ENCODE measurements around the gene PGD.
"Not testable (repeated sequence)": the region's sequence is repeated elsewhere in the genome, so short reads cannot be mapped to it uniquely, and the experiment has no call there.

PGD gene

GRCh38 chr1:10440305-10440704 lies 41.4 kb downstream of the PGD start:
- no peak for DNase-seq

- no peak for DNase-seq
Observed at GRCh38 chr1:10440794-10441193, 41.9 kb downstream of the PGD start.

GRCh38 chr1:10444248-10444647 lies 45.4 kb downstream of the PGD start:
- DNase-seq, result no peak

GRCh38 chr1:10444795-10445397 lies 46.0 kb downstream of the PGD start:
- DNase-seq, result no peak

GRCh38 chr1:10446790-10447422 lies 48.0 kb downstream of the PGD start:
- no peak for DNase-seq

GRCh38 chr1:10449751-10450150 lies 50.9 kb downstream of the PGD start, which contains the start of gene CORT:
Gene CORT (plus strand): TSS chr1:10450031. CDS start chr1:10450224, 193 bp downstream.
- no peak for DNase-seq

- no peak for DNase-seq
Observed at GRCh38 chr1:10450156-10450814, 51.4 kb downstream of the PGD start.

- no peak for DNase-seq
Observed at GRCh38 chr1:10450836-10451235, 52.0 kb downstream of the PGD start.

- DNase-seq, result no peak
Observed at GRCh38 chr1:10451287-10451686, 52.4 kb downstream of the PGD start.

- no peak for DNase-seq
Observed at GRCh38 chr1:10456048-10456447, 57.2 kb downstream of the PGD start.

- DNase-seq, result no peak
Observed at GRCh38 chr1:10456661-10457060, 57.8 kb downstream of the PGD start.

- DNase-seq, result not testable (repeated sequence)
Observed at GRCh38 chr1:10457462-10457861, 58.6 kb downstream of the PGD start.

- DNase-seq, result no peak
Observed at GRCh38 chr1:10457875-10458274, 59.0 kb downstream of the PGD start.

- no peak for DNase-seq
Observed at GRCh38 chr1:10459184-10459583, 60.3 kb downstream of the PGD start.

- DNase-seq, result no peak
Observed at GRCh38 chr1:10467078-10467477, 68.2 kb downstream of the PGD start.

- no peak for DNase-seq
Observed at GRCh38 chr1:10470043-10470442, 71.2 kb downstream of the PGD start.

All from CD4-positive, alpha-beta T cell treated with Interleukin-15 for 1 hour (primary cell).